PFSK-1 (cell line): ENCODE measurements around the gene CLCN1.

ENCODE experiments used
- POLR2AphosphoS5 ChIP-seq: IDR thresholded peaks from 2 replicates; pipeline ENCODE4 v1.6.1; 2012; ENCODE audit warnings: low read depth, mild to moderate bottlenecking, control low read depth, low read length, moderate library complexity
- REST ChIP-seq, 2 experiments: IDR thresholded peaks; 2 replicates each; pipeline versions ENCODE4 v1.6.1 to v1.8.0; 2011 to 2012; ENCODE audit warnings: low read depth in 2 of 2, low read length in 2 of 2, control low read depth in 1 of 2, inconsistent platforms in 1 of 2, mild to moderate bottlenecking in 1 of 2, moderate library complexity in 1 of 2; ENCODE audit not compliant: insufficient read depth in 1 of 2
- SIN3A ChIP-seq: IDR thresholded peaks from 2 replicates; pipeline ENCODE4 v1.6.1; 2012; ENCODE audit warnings: mild to moderate bottlenecking, low read length, moderate library complexity, borderline replicate concordance; ENCODE audit not compliant: insufficient read depth
- TAF1 ChIP-seq: IDR thresholded peaks from 2 replicates; pipeline ENCODE4 v1.6.1; 2012; ENCODE audit warnings: low read length, control low read depth, borderline replicate concordance; ENCODE audit not compliant: insufficient read depth

GRCh38 chr7:143288836-143289235, 27.1 kb upstream of the CLCN1 start:
- TF ChIP-seq POLR2AphosphoS5 = no peak
- no peak for TF ChIP-seq SIN3A
- TF ChIP-seq REST (IDR thresholded peaks at IDR 0.05; ENCODE audit: insufficient read depth in 1 of 2, low read depth in 2 of 2, low read length in 2 of 2) = no peak
- TF ChIP-seq TAF1 = no peak
